IMR-90 (cell line): Measurements from ENCODE around the gene B4GALT1. TPM values are rescaled to one million over a fixed set of nuclear protein-coding genes. Genes with fewer than 3 reads are reported as not detected.
A peak's percentile ranks its signal among the peaks of the same experiment; 100 is the strongest.

ENCODE experiments used
- ATAC-seq: fragments of 200-7000 bp; cut with Tn5 transposase; 2 replicates; pipeline ENCODE4 v1.9.1; 2020; ENCODE audit warnings: low read depth, mild to moderate bottlenecking, moderate library complexity
- BruUV-seq: library from RNA; stranded (reverse); fragments of 400-500 nt; replicated peaks from 2 replicates; lab custom pipeline; 2021; lab: Mats Ljungman, UMichigan
- CTCF ChIA-PET: fragments of 300-600 bp; formaldehyde crosslinking; extraction: SDS; loops from one replicate; lab custom pipeline; 2021; ENCODE audit warnings: antibody characterized with exemption; lab: Yijun Ruan, JAX
- POLR2A ChIA-PET: fragments of 300-600 bp; sonication (Branson Sonifier 250); formaldehyde crosslinking; loops from one replicate; lab custom pipeline; 2022; ENCODE audit warnings: antibody characterized with exemption; ENCODE audit not compliant: unreplicated experiment; lab: Charles Lee
- DNase-seq: peaks from one replicate; pipeline ENCODE4 v3.0.0; 2013
- H2AFZ ChIP-seq: replicated peaks from 2 replicates; pipeline ENCODE3; 2013; ENCODE audit warnings: low read length, mild to moderate bottlenecking; ENCODE audit not compliant: poor library complexity
- H2AK5ac ChIP-seq: 2 replicates; pipeline ENCODE4 v1.6.1; 2013; ENCODE audit warnings: low read depth, low read length, inconsistent platforms
- H2AK9ac ChIP-seq: replicated peaks from 2 replicates; pipeline ENCODE3; 2013; ENCODE audit warnings: mild to moderate bottlenecking, low read depth, low read length, moderate library complexity; ENCODE audit not compliant: poor library complexity
- H2BK120ac ChIP-seq: 2 replicates; pipeline ENCODE4 v1.6.1; 2013; ENCODE audit warnings: low read depth, low read length, inconsistent platforms
- H2BK15ac ChIP-seq: 3 replicates; pipeline ENCODE4 v1.6.1; 2013; ENCODE audit warnings: low read depth, low read length, inconsistent platforms
- H2BK20ac ChIP-seq: 2 replicates; pipeline ENCODE4 v1.6.1; 2013; ENCODE audit warnings: low read depth, mild to moderate bottlenecking, inconsistent platforms, low read length, moderate library complexity
- H2BK5ac ChIP-seq: 2 replicates; pipeline ENCODE4 v1.6.1; 2013; ENCODE audit warnings: mild to moderate bottlenecking, low read depth, low read length, inconsistent platforms; ENCODE audit not compliant: poor library complexity, severe bottlenecking
- H3K14ac ChIP-seq: replicated peaks from 2 replicates; pipeline ENCODE4 v1.6.1; 2013; ENCODE audit warnings: low read depth, low read length, inconsistent platforms
- H3K18ac ChIP-seq: 2 replicates; pipeline ENCODE4 v1.6.1; 2013; ENCODE audit warnings: low read depth, low read length, control low read depth
- H3K23ac ChIP-seq: 2 replicates; pipeline ENCODE4 v1.6.1; 2013; ENCODE audit warnings: low read depth, low read length, inconsistent platforms
- H3K27ac ChIP-seq: 2 replicates; pipeline ENCODE4 v1.5.1; 2013; ENCODE audit warnings: mild to moderate bottlenecking, control low read depth, low read length; ENCODE audit not compliant: insufficient read depth
- H3K27me3 ChIP-seq: 2 replicates; pipeline ENCODE4 v1.6.1; 2013; ENCODE audit warnings: low read length; ENCODE audit not compliant: control insufficient read depth, insufficient read depth
- H3K36me3 ChIP-seq: 2 replicates; pipeline ENCODE4 v1.6.1; 2013; ENCODE audit warnings: low read length, mixed read lengths; ENCODE audit not compliant: control insufficient read depth, insufficient read depth
- H3K4ac ChIP-seq: 2 replicates; pipeline ENCODE4 v1.6.1; 2013; ENCODE audit warnings: low read depth, low read length, inconsistent platforms
- H3K4me1 ChIP-seq: 2 replicates; pipeline ENCODE4 v1.6.1; 2013; ENCODE audit warnings: low read length, mixed read lengths; ENCODE audit not compliant: control insufficient read depth, insufficient read depth
- H3K4me2 ChIP-seq: 2 replicates; pipeline ENCODE4 v1.6.1; 2013; ENCODE audit warnings: low read depth, mild to moderate bottlenecking, control low read depth, low read length, moderate library complexity
- H3K4me3 ChIP-seq: 2 replicates; pipeline ENCODE4 v1.5.1; 2013; ENCODE audit warnings: low read depth, mild to moderate bottlenecking, control low read depth, low read length, moderate library complexity; ENCODE audit not compliant: insufficient read depth
- H3K56ac ChIP-seq: 2 replicates; pipeline ENCODE4 v1.6.1; 2013; ENCODE audit warnings: low read length, inconsistent platforms; ENCODE audit not compliant: insufficient read depth; ENCODE audit errors: extremely low read depth
- H3K79me1 ChIP-seq, 2 experiments: 2 replicates each; pipeline ENCODE4 v1.6.1; 2013; ENCODE audit warnings: low read length in 2 of 2, inconsistent platforms in 1 of 2, low read depth in 1 of 2
- H3K9ac ChIP-seq: 2 replicates; pipeline ENCODE4 v1.6.1; 2013; ENCODE audit warnings: low read depth, low read length, control low read depth
- H3K9me1 ChIP-seq: 2 replicates; pipeline ENCODE4 v1.6.1; 2013; ENCODE audit warnings: low read length, inconsistent platforms; ENCODE audit not compliant: insufficient read depth
- H3K9me3 ChIP-seq: 2 replicates; pipeline ENCODE4 v1.6.1; 2013; ENCODE audit warnings: low read length; ENCODE audit not compliant: control insufficient read depth, insufficient read depth
- H4K20me1 ChIP-seq: 2 replicates; pipeline ENCODE4 v1.6.1; 2013; ENCODE audit warnings: low read length, inconsistent platforms; ENCODE audit not compliant: insufficient read depth
- H4K5ac ChIP-seq: 2 replicates; pipeline ENCODE4 v1.6.1; 2013; ENCODE audit warnings: mild to moderate bottlenecking, low read depth, low read length, control low read depth
- H4K8ac ChIP-seq, 2 experiments: 2 replicates each; pipeline ENCODE4 v1.6.1; 2013; ENCODE audit warnings: low read depth in 2 of 2, low read length in 2 of 2, control low read depth in 1 of 2, inconsistent platforms in 1 of 2
- H4K91ac ChIP-seq: 2 replicates; pipeline ENCODE4 v1.6.1; 2013; ENCODE audit warnings: low read depth, low read length, inconsistent platforms; ENCODE audit not compliant: insufficient read depth
- BHLHE40 ChIP-seq: fragments of 150-350 bp; IDR thresholded peaks from 2 replicates; pipeline ENCODE4 v1.6.1; 2016; ENCODE audit warnings: mild to moderate bottlenecking, low read depth, low read length
- CEBPB ChIP-seq: IDR thresholded peaks from 2 replicates; pipeline ENCODE4 v1.6.1; 2012; ENCODE audit warnings: low read depth, low read length, improper control_type of control experiment
- CHD1 ChIP-seq: IDR thresholded peaks from 2 replicates; pipeline ENCODE4 v1.6.1; 2012; ENCODE audit warnings: low read depth, low read length, improper control_type of control experiment
- MAFK ChIP-seq: IDR thresholded peaks from 2 replicates; pipeline ENCODE4 v1.6.1; 2012; ENCODE audit warnings: low read depth, low read length, improper control_type of control experiment
- MAZ ChIP-seq: IDR thresholded peaks from 2 replicates; pipeline ENCODE4 v1.6.1; 2012; ENCODE audit warnings: low read depth, mild to moderate bottlenecking, low read length, improper control_type of control experiment, moderate library complexity, borderline replicate concordance
- NFE2L2 ChIP-seq: fragments of 150-350 bp; IDR thresholded peaks from 2 replicates; pipeline ENCODE4 v1.6.1; 2016; ENCODE audit warnings: low read depth, mild to moderate bottlenecking, low read length
- POLR2A ChIP-seq: IDR thresholded peaks from 2 replicates; pipeline ENCODE4 v1.6.1; 2012; ENCODE audit warnings: mild to moderate bottlenecking, low read depth, low read length
- RAD21 ChIP-seq: IDR thresholded peaks from 2 replicates; pipeline ENCODE4 v1.6.1; 2012; ENCODE audit warnings: low read length, improper control_type of control experiment
- RCOR1 ChIP-seq: IDR thresholded peaks from 2 replicates; pipeline ENCODE4 v1.6.1; 2012; ENCODE audit warnings: mild to moderate bottlenecking, low read length, improper control_type of control experiment; ENCODE audit not compliant: insufficient replicate concordance
- RFX5 ChIP-seq: IDR thresholded peaks from 2 replicates; pipeline ENCODE4 v1.8.0; 2012; ENCODE audit warnings: low read depth, mild to moderate bottlenecking, low read length, moderate library complexity
- SMC3 ChIP-seq: fragments of 150-350 bp; IDR thresholded peaks from 2 replicates; pipeline ENCODE4 v1.6.1; 2016; ENCODE audit warnings: low read depth, mild to moderate bottlenecking, antibody characterized with exemption, low read length, moderate library complexity
- WGBS, 2 experiments: methylation state at CpG; one replicate each; pipeline versions ENCODE4 v1.1.5 to v1.1.7; 2013; ENCODE audit warnings: missing lambda C conversion rate in 2 of 2; ENCODE audit not compliant: insufficient read length in 1 of 2; ENCODE audit errors: extremely low coverage in 2 of 2; 5-methylcytosine and 5-hydroxymethylcytosine counted together
- dilution Hi-C: fragments of 300-500 bp; cut with HindIII; formaldehyde crosslinking; loops from one replicate; pipeline ENCODE4 v1.14.3; 2018; ENCODE audit warnings: low sequenced_read_pairs; ENCODE audit not compliant: unreplicated experiment
- in situ Hi-C: fragments of 300-500 bp; cut with MboI; formaldehyde crosslinking; loops from 3 replicates; pipeline ENCODE4 v1.14.3; 2019; ENCODE audit warnings: low sequenced_read_pairs, inconsistent platforms, mixed read lengths
- intact Hi-C: fragments of 100-400 bp; cut with micrococcal nuclease; formaldehyde crosslinking; loops from 2 replicates; pipeline ENCODE4 v1.10.0; 2022
- polyA plus RNA-seq, 3 experiments: library from polyadenylated mRNA; depleted of rRNA; stranded (reverse); fragments of >200 nt; gene quantifications; 2 replicates each; pipeline ENCODE4 v1.2.3, GENCODE V29; 2012; ENCODE audit warnings: low replicate concordance in 1 of 3
- total RNA-seq: library from RNA; depleted of rRNA; stranded (reverse); fragments of >200 nt; gene quantifications from 2 replicates; pipeline ENCODE4 v1.2.3, GENCODE V29; 2012
- TF ChIP-seq, protein P1 (sequence below): fragments of 150-350 bp; IDR thresholded peaks from 2 replicates; pipeline ENCODE4 v1.6.1; 2016; ENCODE audit warnings: low read depth, mild to moderate bottlenecking, low read length, moderate library complexity, borderline replicate concordance

The B4GALT1 gene
- total and polyA plus RNA-seq, 2 of the 4 experiments (the other 2 are of a cell fraction): 8.8 to 37.8 TPM

DNA sequence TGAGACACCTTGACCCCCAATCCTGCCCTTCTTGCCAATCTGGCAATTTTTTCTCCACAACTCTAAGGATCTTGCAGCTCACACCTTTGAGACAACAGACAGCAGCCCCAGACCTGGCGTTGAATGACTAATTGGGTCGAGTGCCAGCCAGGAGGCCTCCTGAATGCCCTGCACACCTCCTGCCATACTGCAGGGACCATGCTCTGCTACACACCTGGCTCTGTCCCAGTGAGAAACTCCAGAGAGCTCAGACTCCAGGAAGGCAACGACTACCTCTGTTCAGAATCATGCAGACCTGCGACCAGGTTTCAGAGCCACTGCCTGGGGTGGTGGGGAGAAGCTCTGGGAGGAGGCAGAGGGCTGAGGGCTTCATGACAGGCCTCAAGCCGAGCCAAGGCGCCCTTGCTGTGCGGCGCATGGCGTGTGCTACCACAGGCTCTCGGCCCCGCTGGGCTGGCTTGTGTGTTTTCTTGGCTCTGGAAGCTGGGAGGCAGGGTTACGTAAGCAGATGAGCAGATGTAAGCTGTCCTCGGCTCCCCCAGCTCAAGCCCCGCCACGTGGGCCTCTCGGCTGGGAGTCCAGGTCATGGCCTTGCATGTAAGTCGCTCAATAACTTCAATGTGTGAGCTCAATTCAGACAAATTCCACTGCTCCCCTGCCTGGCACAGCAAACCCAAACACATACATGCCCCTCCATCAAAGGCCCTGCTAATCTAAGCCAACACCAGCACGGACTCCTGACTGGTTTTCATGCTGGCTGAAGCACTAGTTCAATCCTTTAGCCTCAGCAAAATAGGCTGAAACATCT, 27.5 kb downstream of the B4GALT1 start (continued):
- TF ChIP-seq CHD1 (no peak), MAFK (0 out of 2 replicates have a peak, but pooled peaks have one; percentile 4), RCOR1 (no peak), POLR2A (no peak)

DNA sequence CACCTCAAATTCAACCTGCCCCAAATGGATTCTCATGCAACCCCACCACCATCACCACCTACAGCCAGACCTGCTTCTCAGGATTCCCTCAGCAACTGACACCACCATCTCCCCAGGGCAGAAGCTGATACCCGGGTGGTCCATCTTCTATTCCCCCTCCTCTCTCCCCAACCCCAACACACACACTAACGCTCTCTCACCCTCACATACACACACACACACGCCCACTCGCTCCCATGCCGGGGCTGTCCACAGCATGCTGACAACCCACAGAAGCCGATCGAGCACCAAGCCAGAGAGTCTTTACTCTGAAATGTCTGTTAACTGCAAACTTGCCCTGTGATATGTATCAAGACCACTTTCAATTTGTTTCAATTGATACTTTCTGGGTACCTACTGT, 28.4 kb downstream of the B4GALT1 start:
- ChIA-PET POLR2A (no interaction called here), CTCF (no interaction called here)
- 0 out of 3 replicates have a peak overlapping the region, but pooled peaks have one; percentile 9 for H2BK15ac ChIP-seq
- H3K36me3 ChIP-seq: peaks cover 7% of the 10 kb centered on the region; the same call in 1 of the 2 replicates
- H3K9ac ChIP-seq: no peak overlapping the region
- H2AFZ ChIP-seq: no peak overlapping the region
- in situ Hi-C loops: no loop called here
- no peak overlapping the region for H3K56ac ChIP-seq
- H4K20me1 ChIP-seq: peaks cover 47% of the 10 kb centered on the region
- no peaks in the 10 kb centered on the region for H3K27me3 ChIP-seq
- no peaks in the 10 kb centered on the region for H3K9me3 ChIP-seq
- no peak for ATAC-seq
- H3K27ac ChIP-seq: peak overlapping the region; percentile 72; the same call in 1 of the 2 replicates
- H3K9me1 ChIP-seq: peaks cover 42% of the 10 kb centered on the region
- H3K18ac ChIP-seq: peak overlapping the region; percentile 20
- intact Hi-C loops: no loop called here
- 90 to 100% methylated on average over 3 to 6 of the region's 7 CpGs for WGBS, 2 experiments
- dilution Hi-C loops: no loop called here
- peak overlapping the region; percentile 75 for H3K4ac ChIP-seq
- TF ChIP-seq, protein P1, sequence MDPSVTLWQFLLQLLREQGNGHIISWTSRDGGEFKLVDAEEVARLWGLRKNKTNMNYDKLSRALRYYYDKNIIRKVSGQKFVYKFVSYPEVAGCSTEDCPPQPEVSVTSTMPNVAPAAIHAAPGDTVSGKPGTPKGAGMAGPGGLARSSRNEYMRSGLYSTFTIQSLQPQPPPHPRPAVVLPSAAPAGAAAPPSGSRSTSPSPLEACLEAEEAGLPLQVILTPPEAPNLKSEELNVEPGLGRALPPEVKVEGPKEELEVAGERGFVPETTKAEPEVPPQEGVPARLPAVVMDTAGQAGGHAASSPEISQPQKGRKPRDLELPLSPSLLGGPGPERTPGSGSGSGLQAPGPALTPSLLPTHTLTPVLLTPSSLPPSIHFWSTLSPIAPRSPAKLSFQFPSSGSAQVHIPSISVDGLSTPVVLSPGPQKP: no peak
- TF ChIP-seq MAZ (no peak), RFX5 (no peak), BHLHE40 (no peak), CEBPB (no peak), POLR2A (no peak), NFE2L2 (no peak), MAFK (no peak), SMC3 (no peak), RAD21 (no peak)
- H3K4me1 ChIP-seq: peaks cover 26% of the 10 kb centered on the region
- peak overlapping the region; percentile 41 for H3K14ac ChIP-seq
- DNase-seq: no peak
- H2AK5ac ChIP-seq: peak overlapping the region; percentile 89
- H2BK5ac ChIP-seq: peak overlapping the region; percentile 70
- H2BK20ac ChIP-seq: peak overlapping the region; percentile 49
- peak overlapping the region; percentile 52 to 58; a peak in 2 of 4 replicates for H4K8ac ChIP-seq
- H3K4me3 ChIP-seq: no peak overlapping the region
- H3K23ac ChIP-seq: peak overlapping the region; percentile 74; the same call in 1 of the 2 replicates
- H3K79me1 ChIP-seq: peaks cover 45 to 88% of the 10 kb centered on the region in 2 experiments
- H2AK9ac ChIP-seq: peak overlapping the region; percentile 86
- BruUV-seq: no TSS peak
- peak overlapping the region; percentile 87; the same call in 1 of the 2 replicates for H4K91ac ChIP-seq
- peak overlapping the region; percentile 1; the same call in 1 of the 2 replicates for H3K4me2 ChIP-seq
- H2BK120ac ChIP-seq: peak overlapping the region; percentile 69; the same call in 1 of the 2 replicates
- peak overlapping the region; percentile 69 for H4K5ac ChIP-seq
